ENCODE results near the gene NR1I3. TPM values are rescaled to one million over a fixed set of nuclear protein-coding genes. Genes with fewer than 3 reads are reported as not detected.

Gene NR1I3
- total RNA-seq, 4 donors from 2014 or later: not detected

Other genes with a start within 250 kb of the NR1I3 start
- gene F11R, start 217.1 kb downstream of the NR1I3 start, total RNA-seq: 10 to 100 TPM in 3 of 4 donors, 1 to 10 TPM in 1; 6.9 to 23.1 (median 14.9) TPM
- gene TSTD1, start 199.2 kb downstream of the NR1I3 start, total RNA-seq: 10 to 100 TPM; 15.7 to 46.9 (median 37.4) TPM
- 10 to 100 TPM; 59.4 to 66.1 (median 62.9) TPM for gene USF1, start 192.2 kb downstream of the NR1I3 start, total RNA-seq
- 10 to 100 TPM in 2 of 4 donors, 1 to 10 TPM in 2; 6.1 to 14.1 (median 10.2) TPM for gene ARHGAP30, start 168.3 kb downstream of the NR1I3 start, total RNA-seq
- gene NECTIN4, start 148.6 kb downstream of the NR1I3 start, total RNA-seq: not detected
- 10 to 100 TPM in 1 of 4 donors, 1 to 10 TPM in 3; 7.9 to 12.9 (median 9.1) TPM for gene KLHDC9, start 139.8 kb downstream of the NR1I3 start, total RNA-seq
- gene PFDN2, start 120.2 kb downstream of the NR1I3 start, total RNA-seq: 10 to 100 TPM; 12.0 to 41.7 (median 39.8) TPM
- 10 to 100 TPM; 26.4 to 43.0 (median 32.9) TPM for gene NIT1, start 120.1 kb downstream of the NR1I3 start, total RNA-seq
- gene DEDD, start 105.5 kb downstream of the NR1I3 start, total RNA-seq: 10 to 100 TPM; 20.1 to 48.8 (median 27.0) TPM
- 10 to 100 TPM; 34.1 to 51.5 (median 37.6) TPM for gene UFC1, start 84.2 kb downstream of the NR1I3 start, total RNA-seq
- 10 to 100 TPM; 12.9 to 53.1 (median 20.6) TPM for gene USP21, start 78.7 kb downstream of the NR1I3 start, total RNA-seq
- gene PPOX, start 71.8 kb downstream of the NR1I3 start, total RNA-seq: 10 to 100 TPM; 25.6 to 39.3 (median 26.5) TPM
- gene B4GALT3, start 60.7 kb downstream of the NR1I3 start, total RNA-seq: 10 to 100 TPM; 18.8 to 41.4 (median 24.3) TPM
- 10 to 100 TPM in 3 of 4 donors, 1 to 10 TPM in 1; 9.0 to 54.9 (median 19.5) TPM for gene ADAMTS4, start 39.1 kb downstream of the NR1I3 start, total RNA-seq
- 100 to 1,000 TPM in 2 of 4 donors, 10 to 100 TPM in 2; 73.0 to 118 (median 103) TPM for gene NDUFS2, start 35.8 kb downstream of the NR1I3 start, total RNA-seq
- gene FCER1G, start 22.9 kb downstream of the NR1I3 start, total RNA-seq: 100 to 1,000 TPM in 1 of 4 donors, 10 to 100 TPM in 3; 40.6 to 190 (median 50.9) TPM
- gene APOA2, start 14.6 kb downstream of the NR1I3 start, total RNA-seq: not detected
- 10 to 100 TPM in 1 of 4 donors, 1 to 10 TPM in 3; 4.3 to 13.8 (median 8.0) TPM for gene TOMM40L, start 12.1 kb downstream of the NR1I3 start, total RNA-seq
- gene PCP4L1, start 20.5 kb upstream of the NR1I3 start, total RNA-seq: 1 to 10 TPM in 1 of 4 donors, under 1 TPM in 1, not detected in 2; 0.42 to 1.2 TPM
- 1,000 to 10,000 TPM in 3 of 4 donors, 100 to 1,000 TPM in 1; 570 to 1,776 (median 1,657) TPM for gene MPZ, start 71.8 kb upstream of the NR1I3 start, total RNA-seq
- 100 to 1,000 TPM in 1 of 4 donors, 10 to 100 TPM in 3; 27.9 to 144 (median 48.4) TPM for gene SDHC, start 76.2 kb upstream of the NR1I3 start, total RNA-seq
- gene CFAP126, start 129.7 kb upstream of the NR1I3 start, total RNA-seq: under 1 TPM in 1 of 4 donors, not detected in 3; 0.90 TPM

All from tibial nerve (tissue), 4 donors.